Lower leg skin (tissue), 4 donors: ENCODE results near the gene FAM110C. TPM values are rescaled to one million over a fixed set of nuclear protein-coding genes. Genes with fewer than 3 reads are reported as not detected.

ENCODE experiments used
- DNase-seq, 2 donors: peaks; one replicate each; pipeline ENCODE4 v3.0.0-alpha.2; 2019; ENCODE audit warnings: low spot score in 2 of 2
- H3K4me3 ChIP-seq: fragments of 200-600 bp; sonication (generic); 2 replicates; pipeline ENCODE4 v1.5.1; 2017; ENCODE audit warnings: mild to moderate bottlenecking, low read depth; ENCODE audit not compliant: poor library complexity, severe bottlenecking
- POLR2A ChIP-seq, 2 donors: fragments of 450-650 bp; IDR thresholded peaks; one replicate each; pipeline ENCODE4 v1.6.1; 2016 to 2017; ENCODE audit warnings: antibody characterized with exemption in 2 of 2, mild to moderate bottlenecking in 1 of 2, moderate library complexity in 1 of 2
- whole genome bisulfite sequencing, 2 donors: methylation state at CpG; one replicate each; pipeline ENCODE4 v1.1.5; 2018; 5-methylcytosine and 5-hydroxymethylcytosine counted together
- intact Hi-C: fragments of 100-400 bp; cut with DNase I; formaldehyde crosslinking; loops from one replicate; pipeline ENCODE4 v1.15.0; 2023; ENCODE audit warnings: low total_unique reads
- total RNA-seq, 4 donors: library from RNA; depleted of rRNA; stranded (reverse); fragments of >200 nt; gene quantifications; one replicate each; pipeline ENCODE4 v1.1.0, GENCODE V29; 2016
- TF ChIP-seq, protein P1 (sequence below), 3 donors: fragments of 450-650 bp; IDR thresholded peaks; one replicate each; pipeline ENCODE4 v1.5.1; 2016; ENCODE audit warnings: antibody characterized with exemption in 3 of 3, mild to moderate bottlenecking in 3 of 3, moderate library complexity in 2 of 3

FAM110C gene
- total RNA-seq, 4 donors from 2014 or later, result 25.6 to 49.9 (median 30.0) TPM

DNA sequence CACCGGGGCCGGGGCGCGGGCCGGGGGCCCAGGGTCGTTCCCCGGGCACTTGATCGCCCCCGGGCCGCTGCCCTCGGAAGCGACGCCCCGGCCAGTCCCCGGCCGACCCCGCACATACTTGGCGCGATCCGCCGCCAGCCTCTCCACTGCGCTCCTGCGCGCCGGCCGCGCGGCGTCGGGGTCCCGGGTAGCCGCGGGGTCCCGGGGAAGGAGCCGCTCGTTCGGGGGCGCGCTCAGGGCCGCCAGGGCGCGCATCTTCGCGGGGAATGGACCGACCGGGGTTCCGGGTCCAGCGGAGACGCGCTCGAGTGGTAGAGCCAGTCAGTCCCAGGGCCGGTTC, 204 bp downstream of the FAM110C start:
- DNase-seq, result no peak
- WGBS, 2 donors, result 0 to 2% methylated on average over 1 to 12 of the region's 52 CpGs
- H3K4me3 ChIP-seq, result peak overlapping the region; percentile 44
- TF ChIP-seq POLR2A (IDR thresholded peaks at IDR 0.05), result no peak
- TF ChIP-seq, protein P1, sequence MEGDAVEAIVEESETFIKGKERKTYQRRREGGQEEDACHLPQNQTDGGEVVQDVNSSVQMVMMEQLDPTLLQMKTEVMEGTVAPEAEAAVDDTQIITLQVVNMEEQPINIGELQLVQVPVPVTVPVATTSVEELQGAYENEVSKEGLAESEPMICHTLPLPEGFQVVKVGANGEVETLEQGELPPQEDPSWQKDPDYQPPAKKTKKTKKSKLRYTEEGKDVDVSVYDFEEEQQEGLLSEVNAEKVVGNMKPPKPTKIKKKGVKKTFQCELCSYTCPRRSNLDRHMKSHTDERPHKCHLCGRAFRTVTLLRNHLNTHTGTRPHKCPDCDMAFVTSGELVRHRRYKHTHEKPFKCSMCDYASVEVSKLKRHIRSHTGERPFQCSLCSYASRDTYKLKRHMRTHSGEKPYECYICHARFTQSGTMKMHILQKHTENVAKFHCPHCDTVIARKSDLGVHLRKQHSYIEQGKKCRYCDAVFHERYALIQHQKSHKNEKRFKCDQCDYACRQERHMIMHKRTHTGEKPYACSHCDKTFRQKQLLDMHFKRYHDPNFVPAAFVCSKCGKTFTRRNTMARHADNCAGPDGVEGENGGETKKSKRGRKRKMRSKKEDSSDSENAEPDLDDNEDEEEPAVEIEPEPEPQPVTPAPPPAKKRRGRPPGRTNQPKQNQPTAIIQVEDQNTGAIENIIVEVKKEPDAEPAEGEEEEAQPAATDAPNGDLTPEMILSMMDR (IDR thresholded peaks at IDR 0.05), result no peak
- intact Hi-C loops, result no loop called here

DNA sequence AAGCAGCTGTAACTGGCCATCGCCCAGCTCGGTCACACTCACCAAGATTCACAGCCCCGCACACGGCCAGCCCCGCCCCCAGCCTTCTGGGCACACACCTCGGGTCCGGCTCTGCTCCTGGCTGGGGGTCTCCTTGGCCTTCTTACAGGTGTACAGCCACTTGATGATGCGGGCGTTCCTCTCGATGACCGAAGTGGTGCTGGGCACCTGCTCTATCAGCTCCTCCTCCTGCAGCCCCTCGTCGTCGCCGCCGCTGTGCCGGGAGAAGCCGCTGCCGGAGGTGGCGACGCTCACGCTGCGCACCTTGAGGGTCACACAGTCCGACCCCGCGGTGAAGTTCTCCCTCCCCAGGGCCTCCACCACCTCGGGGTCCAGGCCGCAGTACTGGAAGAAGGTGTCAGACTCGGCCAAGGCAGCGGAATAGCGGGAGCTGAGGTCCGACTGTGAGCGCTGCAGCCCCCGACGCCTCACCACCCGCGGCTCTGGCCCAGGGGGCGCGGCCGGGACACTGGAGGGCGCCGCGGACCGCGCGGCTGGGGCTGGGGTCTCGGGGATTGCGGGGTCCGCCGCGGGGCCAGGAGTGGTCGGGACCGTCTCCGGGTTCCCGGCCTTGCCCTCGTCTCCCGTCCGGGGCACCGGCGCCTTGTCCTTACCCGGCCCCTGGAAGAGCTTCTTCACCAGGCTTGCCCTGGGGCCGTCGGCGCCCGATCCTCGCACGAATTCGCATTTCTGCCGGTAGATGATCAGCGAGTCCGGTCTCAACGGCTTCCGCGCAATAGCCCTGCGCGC, 769 bp downstream of the FAM110C start:
- TF ChIP-seq POLR2A (IDR thresholded peaks at IDR 0.05), result no peak
- TF ChIP-seq, protein P1 (IDR thresholded peaks at IDR 0.05), result no peak
- DNase-seq, result no peak
- WGBS, 2 donors, result 4% methylated on average over 32 to 47 of the region's 76 CpGs
- H3K4me3 ChIP-seq, result peak overlapping the region; percentile 44
- intact Hi-C loops, result no loop called here

GRCh38 chr2:44748-45341, 1.5 kb downstream of the FAM110C start:
- TF ChIP-seq POLR2A (IDR thresholded peaks at IDR 0.05), result no peak
- TF ChIP-seq, protein P1 (IDR thresholded peaks at IDR 0.05), result no peak
- peak overlapping the region; percentile 44 for H3K4me3 ChIP-seq
- 16 to 34% methylated on average over 6 of the region's 6 CpGs for WGBS, 2 donors
- intact Hi-C loops, result no loop called here
- DNase-seq, result no peak

DNA sequence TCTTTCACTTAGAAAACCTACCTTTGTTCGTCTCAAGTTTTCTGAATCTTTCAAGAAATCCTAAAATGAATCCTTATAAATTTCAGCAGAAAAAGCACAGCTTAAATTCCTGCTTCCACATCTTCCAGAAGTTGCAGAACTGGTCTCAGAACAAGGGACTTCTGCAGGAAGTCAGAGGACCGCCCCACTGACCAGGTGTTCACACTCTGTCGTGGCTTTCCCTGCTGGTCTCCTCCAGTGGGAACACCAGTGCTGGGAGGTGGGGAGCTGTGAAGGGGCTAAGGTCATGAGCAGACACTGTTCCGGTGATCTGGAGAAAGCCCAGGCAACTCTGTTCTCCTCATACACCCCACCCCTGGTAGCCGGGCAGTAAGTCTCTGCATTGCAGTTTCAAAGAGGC, 3.5 kb downstream of the FAM110C start:
- DNase-seq, result no peak
- no peak for TF ChIP-seq POLR2A (IDR thresholded peaks at IDR 0.05)
- TF ChIP-seq, protein P1 (IDR thresholded peaks at IDR 0.05), result no peak
- 45 to 64% methylated on average over 5 of the region's 5 CpGs for WGBS, 2 donors
- intact Hi-C loops, result no loop called here
- H3K4me3 ChIP-seq, result no peak overlapping the region

- no peak for DNase-seq
- intact Hi-C loops, result no loop called here
- no peak for TF ChIP-seq POLR2A (IDR thresholded peaks at IDR 0.05)
- TF ChIP-seq, protein P1 (IDR thresholded peaks at IDR 0.05), result no peak
- no peak overlapping the region for H3K4me3 ChIP-seq
- 62 to 68% methylated on average over 4 of the region's 4 CpGs for WGBS, 2 donors
Measured at GRCh38 chr2:40465-40864, 5.8 kb downstream of the FAM110C start.
